ENCODE data around the gene DYNC2I2. TPM values are rescaled to one million over a fixed set of nuclear protein-coding genes. Genes with fewer than 3 reads are reported as not detected.
"Not testable (repeated sequence)": the region's sequence is repeated elsewhere in the genome, so short reads cannot be mapped to it uniquely, and the experiment has no call there.

DYNC2I2 gene
- total and polyA plus RNA-seq, 11 donors: 20.5 to 65.7 (median 35.1) TPM

- DNase-seq (peak; percentile 33 to 72 (median 48)), ATAC-seq (peak; percentile 16 to 62 (median 51))
- intact Hi-C loops (cut with DNase I): loop anchor here in 2 of 10 donors (2.0 to 10.0 kb wide), 2 partner anchors 27 to 49 kb away; partner anchors contain the start of gene DYNC2I2 (in 1 of the 2)
- Histone ChIP-seq H3K4me1 (peaks cover 0 to 44% (median 19%) of the 10 kb centered on the region in 12 donors), H3K27ac (peak overlapping the region in 11 of 12 donors; percentile 18 to 92 (median 67)), H3K36me3 (no peaks in the 10 kb centered on the region), H3K27me3 (no peaks in the 10 kb centered on the region), H3K4me3 (peak overlapping the region; percentile 17 to 70 (median 58)), H3K9me3 (no peaks in the 10 kb centered on the region)
- 10 to 15% (median 12%) methylated on average over 19 to 21 of the region's 21 CpGs for WGBS, 4 donors
- TF ChIP-seq POLR2A (IDR thresholded peaks at IDR 0.05): no peak
- TF ChIP-seq, protein P1, sequence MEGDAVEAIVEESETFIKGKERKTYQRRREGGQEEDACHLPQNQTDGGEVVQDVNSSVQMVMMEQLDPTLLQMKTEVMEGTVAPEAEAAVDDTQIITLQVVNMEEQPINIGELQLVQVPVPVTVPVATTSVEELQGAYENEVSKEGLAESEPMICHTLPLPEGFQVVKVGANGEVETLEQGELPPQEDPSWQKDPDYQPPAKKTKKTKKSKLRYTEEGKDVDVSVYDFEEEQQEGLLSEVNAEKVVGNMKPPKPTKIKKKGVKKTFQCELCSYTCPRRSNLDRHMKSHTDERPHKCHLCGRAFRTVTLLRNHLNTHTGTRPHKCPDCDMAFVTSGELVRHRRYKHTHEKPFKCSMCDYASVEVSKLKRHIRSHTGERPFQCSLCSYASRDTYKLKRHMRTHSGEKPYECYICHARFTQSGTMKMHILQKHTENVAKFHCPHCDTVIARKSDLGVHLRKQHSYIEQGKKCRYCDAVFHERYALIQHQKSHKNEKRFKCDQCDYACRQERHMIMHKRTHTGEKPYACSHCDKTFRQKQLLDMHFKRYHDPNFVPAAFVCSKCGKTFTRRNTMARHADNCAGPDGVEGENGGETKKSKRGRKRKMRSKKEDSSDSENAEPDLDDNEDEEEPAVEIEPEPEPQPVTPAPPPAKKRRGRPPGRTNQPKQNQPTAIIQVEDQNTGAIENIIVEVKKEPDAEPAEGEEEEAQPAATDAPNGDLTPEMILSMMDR (IDR thresholded peaks at IDR 0.05): no peak
Measured at GRCh38 chr9:128683340-128684064, 26.9 kb upstream of the DYNC2I2 start.

DNA sequence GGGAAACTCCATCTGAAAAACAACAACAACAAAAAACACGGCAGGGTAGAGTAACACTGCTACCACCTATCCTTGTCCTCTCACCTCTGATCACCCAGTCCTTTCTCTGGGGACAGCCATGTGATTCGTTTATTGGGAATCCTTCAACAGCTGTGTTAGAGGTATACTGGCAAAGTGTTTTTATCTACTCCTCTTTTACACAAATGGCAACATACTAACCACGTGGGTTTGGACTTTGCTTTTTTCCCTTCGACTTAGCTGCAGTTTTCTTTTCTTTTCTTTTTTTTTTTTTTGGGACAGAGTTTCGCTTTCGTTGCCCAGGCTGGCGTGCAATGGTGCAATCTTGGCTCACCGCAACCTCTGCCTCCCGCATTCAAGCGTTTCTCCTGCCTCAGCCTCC, 21.1 kb upstream of the DYNC2I2 start:
- intact Hi-C loops (cut with DNase I): no loop called here
- Histone ChIP-seq H3K9me3 (no peaks in the 10 kb centered on the region), H3K27me3 (no peaks in the 10 kb centered on the region), H3K27ac (no peak overlapping the region), H3K36me3 (no peaks in the 10 kb centered on the region), H3K4me1 (no peaks in the 10 kb centered on the region), H3K4me3 (no peak overlapping the region)
- peak in 1 of 5 donors; percentile 7 for DNase-seq
- 87 to 88% (median 88%) methylated on average over 10 of the region's 10 CpGs for WGBS, 4 donors
- no peak for ATAC-seq
- TF ChIP-seq POLR2A (IDR thresholded peaks at IDR 0.05): no peak
- TF ChIP-seq, protein P1 (IDR thresholded peaks at IDR 0.05): no peak

DNA sequence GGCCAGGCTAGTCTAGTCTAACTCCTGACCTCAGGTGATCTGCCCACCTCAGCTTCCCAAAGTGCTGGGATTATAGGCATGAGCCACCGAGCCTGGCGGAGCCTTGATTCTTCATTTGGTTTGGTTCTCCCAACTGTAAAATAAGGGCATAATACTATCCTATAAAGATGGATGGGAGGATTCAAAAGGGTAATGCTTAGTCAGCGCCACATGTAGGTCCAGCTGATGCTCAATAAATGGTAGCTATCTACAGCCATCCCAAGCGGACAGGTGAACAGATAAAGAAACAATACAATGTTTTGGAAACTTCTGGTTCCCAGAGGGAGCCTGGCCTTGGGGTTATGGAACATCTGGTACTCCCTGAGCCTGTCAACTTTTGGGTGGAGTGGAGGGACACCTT, 18.7 kb upstream of the DYNC2I2 start:
- Histone ChIP-seq H3K9me3 (no peaks in the 10 kb centered on the region), H3K27me3 (no peaks in the 10 kb centered on the region), H3K4me3 (no peak overlapping the region), H3K27ac (no peak overlapping the region), H3K36me3 (no peaks in the 10 kb centered on the region), H3K4me1 (no peaks in the 10 kb centered on the region)
- intact Hi-C loops (cut with DNase I): no loop called here
- no peak for TF ChIP-seq POLR2A (IDR thresholded peaks at IDR 0.05)
- TF ChIP-seq, protein P1 (IDR thresholded peaks at IDR 0.05): no peak
- DNase-seq (peak in 1 of 5 donors; percentile 13), ATAC-seq (no peak)
- 91 to 98% (median 96%) methylated on average over 4 of the region's 4 CpGs for WGBS, 4 donors

GRCh38 chr9:128669786-128670185, 13.1 kb upstream of the DYNC2I2 start:
- intact Hi-C loops (cut with DNase I): no loop called here
- no peak for TF ChIP-seq POLR2A (IDR thresholded peaks at IDR 0.05)
- TF ChIP-seq, protein P1 (IDR thresholded peaks at IDR 0.05): no peak
- no peak for ATAC-seq
- no peaks in the 10 kb centered on the region for H3K27me3 ChIP-seq
- no peak overlapping the region for H3K27ac ChIP-seq
- no peaks in the 10 kb centered on the region for H3K4me1 ChIP-seq
- whole genome bisulfite sequencing, 4 donors: 89 to 97% (median 94%) methylated on average over 6 of the region's 6 CpGs
- H3K4me3 ChIP-seq: no peak overlapping the region
- no peak for DNase-seq
- no peaks in the 10 kb centered on the region for H3K9me3 ChIP-seq
- no peaks in the 10 kb centered on the region for H3K36me3 ChIP-seq

DNA sequence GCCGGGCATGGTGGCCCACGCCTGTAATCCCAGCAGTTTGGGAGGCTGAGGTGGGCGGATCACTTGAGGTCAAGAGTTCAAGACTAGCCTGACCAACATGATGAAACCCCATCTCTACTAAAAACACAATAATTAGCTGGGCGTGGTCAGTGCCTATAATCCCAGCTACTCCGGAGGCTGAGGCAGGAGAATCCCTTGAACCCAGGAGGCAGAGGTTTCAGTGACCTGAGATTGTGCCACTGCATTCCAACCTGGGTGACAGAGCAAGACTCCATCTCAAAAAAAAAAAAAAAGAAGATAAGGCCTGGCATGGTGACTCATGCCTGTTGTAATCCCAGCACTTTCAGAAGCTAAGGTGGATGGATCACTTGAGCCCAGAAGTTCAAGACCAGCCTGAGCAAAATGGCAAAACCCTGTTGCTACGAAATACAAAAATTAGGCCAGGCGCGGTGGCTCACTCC, 9.9 kb upstream of the DYNC2I2 start:
- H3K4me3 ChIP-seq; ATAC-seq; H3K9me3 ChIP-seq; H3K36me3 ChIP-seq; H3K27ac ChIP-seq; DNase-seq; intact Hi-C loops (cut with DNase I); H3K4me1 ChIP-seq; H3K27me3 ChIP-seq: not testable (repeated sequence)
- 90 to 94% (median 92%) methylated on average over 8 of the region's 8 CpGs for WGBS, 4 donors
